Measurements from ENCODE around the gene ZNF112. TPM values are rescaled to one million over a fixed set of nuclear protein-coding genes. Genes with fewer than 3 reads are reported as not detected.

Gene ZNF112
- polyA plus RNA-seq, 1 of the 3 experiments (the other 2 are of a cell fraction), result 2.5 TPM

DNA sequence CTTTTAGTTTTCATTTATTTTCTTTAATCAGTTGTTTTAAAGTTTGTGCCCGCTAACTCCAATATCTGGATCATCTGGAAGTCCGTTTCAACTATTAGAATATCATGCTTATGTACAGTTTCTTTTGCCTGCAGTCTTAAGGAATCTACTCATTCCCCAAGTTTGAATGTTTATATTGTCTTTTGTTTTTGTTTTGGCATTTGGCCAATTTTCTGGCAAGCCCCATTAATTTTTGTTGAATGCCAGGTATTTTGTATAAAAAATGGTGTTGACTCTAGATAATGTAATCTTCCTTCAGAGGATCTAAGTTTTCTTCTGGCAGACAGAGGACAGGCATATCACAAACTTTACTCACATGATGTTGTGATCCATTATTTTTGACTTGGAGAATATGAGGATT, 40.6 kb downstream of the ZNF112 start:
- Histone ChIP-seq H4K20me1 (ENCODE audit: insufficient read depth) (no peaks in the 10 kb centered on the region), H3K9me3 (peaks cover 22% of the 10 kb centered on the region; the same call in 1 of the 2 replicates), H3K27ac (ENCODE audit: low read depth in 2 of 2, low read length in 1 of 2) (no peak overlapping the region), H2AFZ (ENCODE audit: low read depth) (no peak overlapping the region), H3K4me2 (no peak overlapping the region), H3K79me2 (ENCODE audit: insufficient read depth) (no peaks in the 10 kb centered on the region), H3K4me3 (ENCODE audit: low read depth in 2 of 2, low read length in 1 of 2) (no peak overlapping the region), H3K9ac (no peak overlapping the region), H3K4me1 (ENCODE audit: control insufficient read depth in 1 of 2, insufficient read depth in 2 of 2, low read depth in 1 of 2, low read length in 1 of 2) (no peaks in the 10 kb centered on the region), H3K36me3 (replicated peaks in 1 of 2; ENCODE audit: control insufficient read depth in 1 of 2, insufficient read depth in 2 of 2, low read length in 1 of 2) (peaks cover 0 to 10% of the 10 kb centered on the region in 2 experiments), H3F3A (replicated peaks; ENCODE audit: insufficient read depth) (no peaks in the 10 kb centered on the region), H3K9me2 (no peaks in the 10 kb centered on the region), H3K27me3 (ENCODE audit: insufficient read depth) (no peaks in the 10 kb centered on the region)
- 95% methylated on average over 2 of the region's 2 CpGs for WGBS (ENCODE audit: low lambda C conversion rate)
- CTCF ChIA-PET, result no interaction called here
- POLR2A ChIA-PET, result no interaction called here
- TF ChIP-seq TCF12 (IDR thresholded peaks at IDR 0.05), result no peak
- TF ChIP-seq FOSL2 (IDR thresholded peaks at IDR 0.05; ENCODE audit: borderline replicate concordance, low read depth), result no peak
- TF ChIP-seq SIN3A (IDR thresholded peaks at IDR 0.05; ENCODE audit: borderline replicate concordance, low read depth, low read length), result no peak
- no peak for TF ChIP-seq CTCF (IDR thresholded peaks at IDR 0.05)
- no peak for TF ChIP-seq REST (IDR thresholded peaks at IDR 0.05; ENCODE audit: low read depth, low read length)
- TF ChIP-seq FOXM1 (IDR thresholded peaks at IDR 0.05; ENCODE audit: low read depth), result no peak
- TF ChIP-seq EP300 (IDR thresholded peaks at IDR 0.05; ENCODE audit: borderline replicate concordance in 1 of 2, low read depth in 1 of 2, low read length in 1 of 2), result no peak
- no peak for TF ChIP-seq NRF1 (IDR thresholded peaks at IDR 0.05; ENCODE audit: low read depth, low read length)
- TF ChIP-seq, protein P1, sequence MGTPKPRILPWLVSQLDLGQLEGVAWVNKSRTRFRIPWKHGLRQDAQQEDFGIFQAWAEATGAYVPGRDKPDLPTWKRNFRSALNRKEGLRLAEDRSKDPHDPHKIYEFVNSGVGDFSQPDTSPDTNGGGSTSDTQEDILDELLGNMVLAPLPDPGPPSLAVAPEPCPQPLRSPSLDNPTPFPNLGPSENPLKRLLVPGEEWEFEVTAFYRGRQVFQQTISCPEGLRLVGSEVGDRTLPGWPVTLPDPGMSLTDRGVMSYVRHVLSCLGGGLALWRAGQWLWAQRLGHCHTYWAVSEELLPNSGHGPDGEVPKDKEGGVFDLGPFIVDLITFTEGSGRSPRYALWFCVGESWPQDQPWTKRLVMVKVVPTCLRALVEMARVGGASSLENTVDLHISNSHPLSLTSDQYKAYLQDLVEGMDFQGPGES (IDR thresholded peaks at IDR 0.05; ENCODE audit: low read depth, low read length), result no peak
- TF ChIP-seq NFIC (IDR thresholded peaks at IDR 0.05; ENCODE audit: borderline replicate concordance), result no peak
- TF ChIP-seq, protein P2, sequence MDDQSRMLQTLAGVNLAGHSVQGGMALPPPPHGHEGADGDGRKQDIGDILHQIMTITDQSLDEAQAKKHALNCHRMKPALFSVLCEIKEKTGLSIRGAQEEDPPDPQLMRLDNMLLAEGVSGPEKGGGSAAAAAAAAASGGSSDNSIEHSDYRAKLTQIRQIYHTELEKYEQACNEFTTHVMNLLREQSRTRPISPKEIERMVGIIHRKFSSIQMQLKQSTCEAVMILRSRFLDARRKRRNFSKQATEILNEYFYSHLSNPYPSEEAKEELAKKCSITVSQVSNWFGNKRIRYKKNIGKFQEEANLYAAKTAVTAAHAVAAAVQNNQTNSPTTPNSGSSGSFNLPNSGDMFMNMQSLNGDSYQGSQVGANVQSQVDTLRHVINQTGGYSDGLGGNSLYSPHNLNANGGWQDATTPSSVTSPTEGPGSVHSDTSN (IDR thresholded peaks at IDR 0.05), result no peak
- TF ChIP-seq RFX5 (IDR thresholded peaks at IDR 0.05; ENCODE audit: low read length), result no peak
- no peak for TF ChIP-seq RAD21 (IDR thresholded peaks at IDR 0.05; ENCODE audit: low read length)
- TF ChIP-seq MAX (IDR thresholded peaks at IDR 0.05; ENCODE audit: low read depth), result no peak
- TF ChIP-seq MEF2A (IDR thresholded peaks at IDR 0.05; ENCODE audit: borderline replicate concordance, low read depth), result no peak
- no peak for TF ChIP-seq RXRA (IDR thresholded peaks at IDR 0.05; ENCODE audit: borderline replicate concordance, low read depth)
- no peak for TF ChIP-seq FOXJ3 (CRISPR knock-in tag; IDR thresholded peaks at IDR 0.05)
- TF ChIP-seq ZBTB33 (IDR thresholded peaks at IDR 0.05; ENCODE audit: borderline replicate concordance, low read depth), result no peak
- no peak for TF ChIP-seq JUND (IDR thresholded peaks at IDR 0.05)
- no peak for DNase-seq

Measured in SK-N-SH (cell line).